ENCODE measurements around the gene ZNF853. TPM values are rescaled to one million over a fixed set of nuclear protein-coding genes. Genes with fewer than 3 reads are reported as not detected.

ZNF853 gene
- total and polyA plus RNA-seq, 2 of the 8 experiments (the other 6 are each of a cell fraction or from before 2014, with no cell fraction given), result 4.3 to 5.7 TPM

GRCh38 chr7:6621195-6622133 is 6.1 kb downstream of the ZNF853 start:
- no peak overlapping the region for H3K14ac ChIP-seq (ENCODE audit: insufficient read length)
- H3K9me3 ChIP-seq (ENCODE audit: insufficient read depth in 2 of 2, low read depth in 1 of 2, low read length in 1 of 2), result no peaks in the 10 kb centered on the region; a peak in 1 of 4 replicates
- TF ChIP-seq FOSL1 (IDR thresholded peaks at IDR 0.05; ENCODE audit: insufficient read depth, low read depth, low read length), result no peak
- no peak for TF ChIP-seq ZNF274 (IDR thresholded peaks at IDR 0.05; ENCODE audit: borderline replicate concordance, extremely low read depth, low read length)
- TF ChIP-seq SP4 (IDR thresholded peaks at IDR 0.05; ENCODE audit: low read length), result no peak
- no peak for TF ChIP-seq SIRT6 (IDR thresholded peaks at IDR 0.05; ENCODE audit: low read length)
- TF ChIP-seq TBP (IDR thresholded peaks at IDR 0.05; ENCODE audit: low read depth, low read length), result no peak
- TF ChIP-seq BACH1 (IDR thresholded peaks at IDR 0.05; ENCODE audit: low read length), result no peak
- no peak for TF ChIP-seq EGR1 (IDR thresholded peaks at IDR 0.05; ENCODE audit: borderline replicate concordance, low read depth, low read length)
- TF ChIP-seq CTCF (IDR thresholded peaks at IDR 0.05; ENCODE audit: control extremely low read depth in 1 of 3, insufficient read depth in 1 of 3, low read depth in 1 of 3, low read length in 3 of 3), result no peak
- H2AFZ ChIP-seq (ENCODE audit: low read length), result no peak overlapping the region
- no peak overlapping the region for H4K91ac ChIP-seq (replicated peaks; ENCODE audit: insufficient read length, low read length)
- no peak overlapping the region for H2BK20ac ChIP-seq (ENCODE audit: low read length)
- no peak overlapping the region for H3K9ac ChIP-seq (replicated peaks in 1 of 4; ENCODE audit: extremely low read depth in 1 of 4, low read depth in 3 of 4, low read length in 3 of 4)
- H3K23ac ChIP-seq (ENCODE audit: insufficient read length), result no peak overlapping the region
- H2BK12ac ChIP-seq (ENCODE audit: low read depth, low read length), result no peak overlapping the region
- no peak overlapping the region for H3K56ac ChIP-seq (replicated peaks; ENCODE audit: insufficient read length, low read depth, low read length)
- no peak overlapping the region for H2BK15ac ChIP-seq (ENCODE audit: low read length)
- no peak overlapping the region for H3K27ac ChIP-seq (ENCODE audit: low read depth, low read length)
- no peak for FAIRE-seq
- H3K4me1 ChIP-seq (replicated peaks in 1 of 4; ENCODE audit: control insufficient read depth in 3 of 4, insufficient read depth in 4 of 4, low read length in 3 of 4), result no peaks in the 10 kb centered on the region
- peaks cover 5 to 21% (median 7%) of the 10 kb centered on the region in 4 experiments; a peak in 4 of 8 replicates for H3K36me3 ChIP-seq (ENCODE audit: control insufficient read depth in 2 of 4, insufficient read depth in 4 of 4, low read length in 3 of 4)
- no peak overlapping the region for H3K4me3 ChIP-seq (ENCODE audit: extremely low read depth in 1 of 4, insufficient read depth in 2 of 4, low read depth in 3 of 4, low read length in 4 of 4)
- peak overlapping the region; percentile 51; the same call in 1 of the 2 replicates for H4K8ac ChIP-seq (ENCODE audit: extremely low read depth, insufficient read depth, low read length)
- no peak overlapping the region for H3K4me2 ChIP-seq (ENCODE audit: insufficient read depth in 1 of 2, low read depth in 2 of 2, low read length in 2 of 2)
- ChIA-PET CTCF (ENCODE audit: partially characterized antibody) (interaction anchor here (0.6 to 1.0 kb wide), 2 partner anchors 21 to 107 kb away, joined by 3 read pairs; no protein-coding TSS in a partner anchor), POLR2A (ENCODE audit: partially characterized antibody) (interaction anchor here (1.3 to 1.5 kb wide), 2 partner anchors 11 to 75 kb away, joined by 3 read pairs; no protein-coding TSS in a partner anchor)
- no peaks in the 10 kb centered on the region for H3K27me3 ChIP-seq (replicated peaks in 1 of 4; ENCODE audit: control insufficient read depth in 3 of 4, extremely low read depth in 1 of 4, insufficient read depth in 3 of 4, low read length in 3 of 4)
- peaks cover 0 to 5% of the 10 kb centered on the region in 2 experiments for H4K20me1 ChIP-seq (replicated peaks in 1 of 2; ENCODE audit: control insufficient read depth in 1 of 2, insufficient read depth in 2 of 2, low read length in 2 of 2)
- H2AK5ac ChIP-seq (ENCODE audit: low read depth, low read length), result no peak overlapping the region
- no peak overlapping the region for H3K18ac ChIP-seq (ENCODE audit: extremely low read depth, low read length)
- H3K79me2 ChIP-seq (ENCODE audit: control insufficient read depth in 1 of 2, insufficient read depth in 2 of 2, low read length in 2 of 2), result no peaks in the 10 kb centered on the region
- H3K79me1 ChIP-seq (ENCODE audit: low read depth, low read length), result peaks cover 2% of the 10 kb centered on the region; the same call in 1 of the 2 replicates
- H4K5ac ChIP-seq (ENCODE audit: insufficient read length, low read depth, low read length), result no peak overlapping the region
- H3K4ac ChIP-seq (replicated peaks; ENCODE audit: insufficient read length, low read depth, low read length), result no peak overlapping the region
- 86% methylated on average over 20 of the region's 20 CpGs; no CpG with 5 or more reads in 1 of the 2 experiments for WGBS, 2 experiments (ENCODE audit: extremely low coverage in 1 of 2, insufficient coverage in 1 of 2, insufficient read length in 1 of 2, insufficient replicate concordance in 2 of 2, low coverage in 1 of 2, low lambda C conversion rate in 2 of 2, missing lambda C conversion rate in 1 of 2)
- H3K23me2 ChIP-seq (ENCODE audit: low read depth, low read length), result no peaks in the 10 kb centered on the region
- H2BK120ac ChIP-seq (replicated peaks; ENCODE audit: low read depth, low read length), result no peak overlapping the region
- DNase-seq (ENCODE audit: low read depth in 1 of 2, low spot score in 2 of 2), result no peak
- H2BK5ac ChIP-seq (ENCODE audit: low read depth, low read length), result no peak overlapping the region; the same call in 1 of the 2 replicates
